ENCODE results near the gene PPP3CA.
"Not testable (repeated sequence)": the region's sequence is repeated elsewhere in the genome, so short reads cannot be mapped to it uniquely, and the experiment has no call there.

Gene PPP3CA

DNA sequence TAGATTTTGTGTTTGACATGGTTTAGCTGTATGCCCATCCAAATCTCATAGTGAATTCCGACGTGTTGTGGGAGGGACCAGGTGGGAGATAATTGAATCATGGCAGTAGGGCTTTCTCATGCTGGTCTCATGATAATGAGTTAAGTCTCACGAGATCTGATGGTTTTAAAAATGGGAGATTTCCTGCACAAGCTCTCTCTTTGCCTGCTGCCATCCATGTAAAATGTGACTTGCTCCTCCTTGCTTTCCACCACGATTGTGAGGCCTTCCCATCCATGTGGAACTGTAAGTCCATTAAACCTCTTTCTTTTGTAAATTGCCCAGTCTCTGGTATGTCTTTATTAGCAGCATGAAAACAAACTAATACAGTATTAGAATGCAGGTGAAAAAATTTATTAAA, 164.6 kb downstream of the PPP3CA start:
- H3K9me3 ChIP-seq (ENCODE audit: control insufficient read depth, insufficient read depth, low read length); H3K9ac ChIP-seq (ENCODE audit: low read depth, low read length); H3K36me3 ChIP-seq (ENCODE audit: control insufficient read depth, insufficient read depth, low read length); H3K27me3 ChIP-seq (ENCODE audit: control insufficient read depth, insufficient read depth, low read length); H3K4me1 ChIP-seq (ENCODE audit: control insufficient read depth, insufficient read depth, low read length); H3K4me3 ChIP-seq (ENCODE audit: low read depth, low read length): not testable (repeated sequence)

DNA sequence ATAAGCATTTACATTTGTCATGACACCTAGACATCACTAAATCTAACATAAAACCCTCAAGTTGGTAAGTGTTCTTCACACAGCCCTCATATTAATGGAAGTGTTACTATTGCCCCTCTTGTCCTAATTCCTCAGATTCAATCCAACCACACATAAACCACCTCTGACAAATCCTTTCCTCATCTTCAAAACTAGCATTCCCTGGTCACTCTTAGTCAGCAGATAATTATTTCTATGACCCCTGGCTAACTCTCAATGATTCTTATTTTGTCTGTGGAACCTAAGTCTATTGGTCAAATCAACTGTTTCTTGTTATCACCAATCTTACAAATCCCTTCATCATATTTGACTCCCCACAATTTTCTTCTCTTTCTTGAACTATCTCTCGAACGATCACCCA, 168.6 kb downstream of the PPP3CA start:
- Histone ChIP-seq H3K4me1 (ENCODE audit: control insufficient read depth, insufficient read depth, low read length) (peaks cover 2% of the 10 kb centered on the region), H3K36me3 (ENCODE audit: control insufficient read depth, insufficient read depth, low read length) (no peaks in the 10 kb centered on the region), H3K27me3 (ENCODE audit: control insufficient read depth, insufficient read depth, low read length) (no peaks in the 10 kb centered on the region), H3K4me3 (ENCODE audit: low read depth, low read length) (no peak overlapping the region), H3K9me3 (ENCODE audit: control insufficient read depth, insufficient read depth, low read length) (no peaks in the 10 kb centered on the region), H3K9ac (ENCODE audit: low read depth, low read length) (no peak overlapping the region)

GRCh38 chr4:101177154-101177553, 170.2 kb downstream of the PPP3CA start:
- peaks cover 2% of the 10 kb centered on the region for H3K4me1 ChIP-seq (ENCODE audit: control insufficient read depth, insufficient read depth, low read length)
- no peaks in the 10 kb centered on the region for H3K36me3 ChIP-seq (ENCODE audit: control insufficient read depth, insufficient read depth, low read length)

GRCh38 chr4:101175896-101176676, 171.2 kb downstream of the PPP3CA start:
- no peak overlapping the region for H3K4me3 ChIP-seq (ENCODE audit: low read depth, low read length)
- H3K9ac ChIP-seq (ENCODE audit: low read depth, low read length) = no peak overlapping the region
- H3K36me3 ChIP-seq (ENCODE audit: control insufficient read depth, insufficient read depth, low read length) = no peaks in the 10 kb centered on the region
- H3K9me3 ChIP-seq (ENCODE audit: control insufficient read depth, insufficient read depth, low read length) = no peaks in the 10 kb centered on the region
- no peaks in the 10 kb centered on the region for H3K27me3 ChIP-seq (ENCODE audit: control insufficient read depth, insufficient read depth, low read length)
- H3K4me1 ChIP-seq (ENCODE audit: control insufficient read depth, insufficient read depth, low read length) = peaks cover 2% of the 10 kb centered on the region

More at GRCh38 chr4:101177154-101177553, 170.2 kb downstream of the PPP3CA start:
- H3K9me3 ChIP-seq (ENCODE audit: control insufficient read depth, insufficient read depth, low read length) = no peaks in the 10 kb centered on the region
- H3K9ac ChIP-seq (ENCODE audit: low read depth, low read length) = no peak overlapping the region
- H3K27me3 ChIP-seq (ENCODE audit: control insufficient read depth, insufficient read depth, low read length) = no peaks in the 10 kb centered on the region
- H3K4me3 ChIP-seq (ENCODE audit: low read depth, low read length) = no peak overlapping the region

GRCh38 chr4:101174679-101175345, 172.5 kb downstream of the PPP3CA start:
- no peaks in the 10 kb centered on the region for H3K36me3 ChIP-seq (ENCODE audit: control insufficient read depth, insufficient read depth, low read length)
- no peaks in the 10 kb centered on the region for H3K27me3 ChIP-seq (ENCODE audit: control insufficient read depth, insufficient read depth, low read length)
- no peak overlapping the region for H3K4me3 ChIP-seq (ENCODE audit: low read depth, low read length)
- peaks cover 2% of the 10 kb centered on the region for H3K4me1 ChIP-seq (ENCODE audit: control insufficient read depth, insufficient read depth, low read length)
- no peaks in the 10 kb centered on the region for H3K9me3 ChIP-seq (ENCODE audit: control insufficient read depth, insufficient read depth, low read length)
- H3K9ac ChIP-seq (ENCODE audit: low read depth, low read length) = no peak overlapping the region

GRCh38 chr4:101172369-101172768, 175.0 kb downstream of the PPP3CA start:
- H3K9ac ChIP-seq (ENCODE audit: low read depth, low read length) = no peak overlapping the region
- no peaks in the 10 kb centered on the region for H3K36me3 ChIP-seq (ENCODE audit: control insufficient read depth, insufficient read depth, low read length)
- H3K4me3 ChIP-seq (ENCODE audit: low read depth, low read length) = no peak overlapping the region
- H3K9me3 ChIP-seq (ENCODE audit: control insufficient read depth, insufficient read depth, low read length) = no peaks in the 10 kb centered on the region
- peaks cover 2% of the 10 kb centered on the region for H3K4me1 ChIP-seq (ENCODE audit: control insufficient read depth, insufficient read depth, low read length)
- H3K27me3 ChIP-seq (ENCODE audit: control insufficient read depth, insufficient read depth, low read length) = no peaks in the 10 kb centered on the region

GRCh38 chr4:101171747-101172146, 175.6 kb downstream of the PPP3CA start:
- H3K36me3 ChIP-seq (ENCODE audit: control insufficient read depth, insufficient read depth, low read length) = no peaks in the 10 kb centered on the region
- no peak overlapping the region for H3K9ac ChIP-seq (ENCODE audit: low read depth, low read length)
- no peaks in the 10 kb centered on the region for H3K4me1 ChIP-seq (ENCODE audit: control insufficient read depth, insufficient read depth, low read length)
- no peaks in the 10 kb centered on the region for H3K27me3 ChIP-seq (ENCODE audit: control insufficient read depth, insufficient read depth, low read length)
- H3K9me3 ChIP-seq (ENCODE audit: control insufficient read depth, insufficient read depth, low read length) = no peaks in the 10 kb centered on the region
- H3K4me3 ChIP-seq (ENCODE audit: low read depth, low read length) = no peak overlapping the region

GRCh38 chr4:101169044-101170014, 178.0 kb downstream of the PPP3CA start:
- no peaks in the 10 kb centered on the region for H3K27me3 ChIP-seq (ENCODE audit: control insufficient read depth, insufficient read depth, low read length)
- no peak overlapping the region for H3K9ac ChIP-seq (ENCODE audit: low read depth, low read length)
- no peaks in the 10 kb centered on the region for H3K4me1 ChIP-seq (ENCODE audit: control insufficient read depth, insufficient read depth, low read length)
- H3K4me3 ChIP-seq (ENCODE audit: low read depth, low read length) = no peak overlapping the region
- no peaks in the 10 kb centered on the region for H3K36me3 ChIP-seq (ENCODE audit: control insufficient read depth, insufficient read depth, low read length)
- H3K9me3 ChIP-seq (ENCODE audit: control insufficient read depth, insufficient read depth, low read length) = no peaks in the 10 kb centered on the region

- Histone ChIP-seq H3K36me3 (ENCODE audit: control insufficient read depth, insufficient read depth, low read length) (no peaks in the 10 kb centered on the region), H3K4me3 (ENCODE audit: low read depth, low read length) (no peak overlapping the region), H3K27me3 (ENCODE audit: control insufficient read depth, insufficient read depth, low read length) (no peaks in the 10 kb centered on the region), H3K9ac (ENCODE audit: low read depth, low read length) (no peak overlapping the region), H3K9me3 (ENCODE audit: control insufficient read depth, insufficient read depth, low read length) (no peaks in the 10 kb centered on the region), H3K4me1 (ENCODE audit: control insufficient read depth, insufficient read depth, low read length) (no peaks in the 10 kb centered on the region)
Observed at GRCh38 chr4:101163936-101164335, 183.4 kb downstream of the PPP3CA start.

- Histone ChIP-seq H3K4me3 (ENCODE audit: low read depth, low read length) (no peak overlapping the region), H3K36me3 (ENCODE audit: control insufficient read depth, insufficient read depth, low read length) (no peaks in the 10 kb centered on the region), H3K27me3 (ENCODE audit: control insufficient read depth, insufficient read depth, low read length) (no peaks in the 10 kb centered on the region), H3K9me3 (ENCODE audit: control insufficient read depth, insufficient read depth, low read length) (no peaks in the 10 kb centered on the region), H3K9ac (ENCODE audit: low read depth, low read length) (no peak overlapping the region), H3K4me1 (ENCODE audit: control insufficient read depth, insufficient read depth, low read length) (no peaks in the 10 kb centered on the region)
Observed at GRCh38 chr4:101162990-101163380, 184.3 kb downstream of the PPP3CA start.

- Histone ChIP-seq H3K27me3 (ENCODE audit: control insufficient read depth, insufficient read depth, low read length) (no peaks in the 10 kb centered on the region), H3K9ac (ENCODE audit: low read depth, low read length) (no peak overlapping the region), H3K4me1 (ENCODE audit: control insufficient read depth, insufficient read depth, low read length) (peaks cover 7% of the 10 kb centered on the region), H3K36me3 (ENCODE audit: control insufficient read depth, insufficient read depth, low read length) (no peaks in the 10 kb centered on the region), H3K4me3 (ENCODE audit: low read depth, low read length) (no peak overlapping the region), H3K9me3 (ENCODE audit: control insufficient read depth, insufficient read depth, low read length) (no peaks in the 10 kb centered on the region)
Observed at GRCh38 chr4:101160792-101161592, 186.3 kb downstream of the PPP3CA start.
